Osteocyte (in vitro differentiated cells): ENCODE data around the gene MMP28. TPM values are rescaled to one million over a fixed set of nuclear protein-coding genes. Genes with fewer than 3 reads are reported as not detected.

ENCODE experiments used
- DNase-seq: peaks from one replicate; pipeline ENCODE4 v3.0.0; 2021; ENCODE audit warnings: mixed read lengths; ENCODE audit not compliant: unreplicated experiment; ENCODE audit errors: extremely low spot score
- H3K27ac Mint-ChIP-seq: one replicate; pipeline ENCODE4 v1.8.0; 2021; ENCODE audit warnings: mild to moderate bottlenecking, mixed read lengths; ENCODE audit not compliant: unreplicated experiment
- H3K27me3 Mint-ChIP-seq: one replicate; pipeline ENCODE4 v1.8.0; 2021; ENCODE audit warnings: mixed read lengths; ENCODE audit not compliant: unreplicated experiment
- H3K36me3 Mint-ChIP-seq: one replicate; pipeline ENCODE4 v1.8.0; 2021; ENCODE audit warnings: mixed read lengths; ENCODE audit not compliant: unreplicated experiment
- H3K4me1 Mint-ChIP-seq: one replicate; pipeline ENCODE4 v1.8.0; 2021; ENCODE audit warnings: mixed read lengths; ENCODE audit not compliant: unreplicated experiment
- H3K4me3 Mint-ChIP-seq: one replicate; pipeline ENCODE4 v1.8.0; 2021; ENCODE audit warnings: mild to moderate bottlenecking, moderate library complexity, mixed read lengths; ENCODE audit not compliant: unreplicated experiment
- H3K9me3 Mint-ChIP-seq: one replicate; pipeline ENCODE4 v1.8.0; 2021; ENCODE audit warnings: mixed read lengths; ENCODE audit not compliant: unreplicated experiment
- CTCF ChIP-seq: fragments of 200-600 bp; sonication (generic); IDR thresholded peaks from 2 replicates; pipeline ENCODE4 v1.5.0; 2021; ENCODE audit warnings: antibody characterized with exemption, mild to moderate bottlenecking, moderate library complexity
- total RNA-seq: library from RNA; stranded (reverse); gene quantifications from 2 replicates; pipeline ENCODE4 v1.2.1, GENCODE V29; 2021

MMP28 gene
- total RNA-seq, 1 donor from 2014 or later = 0.75 TPM

- H3K27ac Mint-ChIP-seq = no peak overlapping the region
- no peaks in the 10 kb centered on the region for H3K9me3 Mint-ChIP-seq
- no peak overlapping the region for H3K4me3 Mint-ChIP-seq
- no peaks in the 10 kb centered on the region for H3K36me3 Mint-ChIP-seq
- H3K27me3 Mint-ChIP-seq = peaks cover 30% of the 10 kb centered on the region
- no peak for DNase-seq
- peaks cover 27% of the 10 kb centered on the region for H3K4me1 Mint-ChIP-seq
- TF ChIP-seq CTCF = no peak
Measured at GRCh38 chr17:35793257-35793656, 2.2 kb downstream of the MMP28 start.

GRCh38 chr17:35791681-35792350, 3.6 kb downstream of the MMP28 start:
- no peak for DNase-seq
- H3K27me3 Mint-ChIP-seq = peaks cover 23% of the 10 kb centered on the region
- no peak overlapping the region for H3K4me3 Mint-ChIP-seq
- H3K27ac Mint-ChIP-seq = no peak overlapping the region
- H3K4me1 Mint-ChIP-seq = peaks cover 40% of the 10 kb centered on the region
- H3K9me3 Mint-ChIP-seq = no peaks in the 10 kb centered on the region
- TF ChIP-seq CTCF = no peak
- H3K36me3 Mint-ChIP-seq = no peaks in the 10 kb centered on the region

- H3K36me3 Mint-ChIP-seq = no peaks in the 10 kb centered on the region
- no peak for DNase-seq
- TF ChIP-seq CTCF = no peak
- peaks cover 39% of the 10 kb centered on the region for H3K4me1 Mint-ChIP-seq
- no peak overlapping the region for H3K27ac Mint-ChIP-seq
- peaks cover 22% of the 10 kb centered on the region for H3K27me3 Mint-ChIP-seq
- H3K4me3 Mint-ChIP-seq = no peak overlapping the region
- no peaks in the 10 kb centered on the region for H3K9me3 Mint-ChIP-seq
Measured at GRCh38 chr17:35790841-35791240, 4.6 kb downstream of the MMP28 start.

GRCh38 chr17:35788477-35789368, 6.7 kb downstream of the MMP28 start:
- no peaks in the 10 kb centered on the region for H3K9me3 Mint-ChIP-seq
- H3K4me3 Mint-ChIP-seq = no peak overlapping the region
- peaks cover 15% of the 10 kb centered on the region for H3K27me3 Mint-ChIP-seq
- H3K4me1 Mint-ChIP-seq = peaks cover 37% of the 10 kb centered on the region
- no peak for DNase-seq
- no peaks in the 10 kb centered on the region for H3K36me3 Mint-ChIP-seq
- no peak for TF ChIP-seq CTCF
- peak overlapping the region; percentile 91 for H3K27ac Mint-ChIP-seq

- Mint-ChIP-seq H3K36me3 (no peaks in the 10 kb centered on the region), H3K4me1 (peaks cover 41% of the 10 kb centered on the region), H3K9me3 (no peaks in the 10 kb centered on the region), H3K27ac (peak overlapping the region; percentile 52), H3K27me3 (peaks cover 7% of the 10 kb centered on the region), H3K4me3 (no peak overlapping the region)
- TF ChIP-seq CTCF = no peak
- DNase-seq = no peak
Measured at GRCh38 chr17:35786941-35787432, 8.5 kb downstream of the MMP28 start.
